B cell (primary cell): ENCODE data around the gene FRMPD3.

Experiments
- CTCF ChIP-seq: fragments of 200-600 bp; IDR thresholded peaks from one replicate; pipeline ENCODE4 v1.8.0; 2022; ENCODE audit warnings: antibody characterized with exemption, mild to moderate bottlenecking
- EZH2 ChIP-seq: IDR thresholded peaks from 2 replicates; pipeline ENCODE4 v1.6.1; 2012; ENCODE audit warnings: borderline replicate concordance, low read depth, mild to moderate bottlenecking, moderate library complexity, low read length; ENCODE audit not compliant: insufficient read depth, poor library complexity, severe bottlenecking

DNA sequence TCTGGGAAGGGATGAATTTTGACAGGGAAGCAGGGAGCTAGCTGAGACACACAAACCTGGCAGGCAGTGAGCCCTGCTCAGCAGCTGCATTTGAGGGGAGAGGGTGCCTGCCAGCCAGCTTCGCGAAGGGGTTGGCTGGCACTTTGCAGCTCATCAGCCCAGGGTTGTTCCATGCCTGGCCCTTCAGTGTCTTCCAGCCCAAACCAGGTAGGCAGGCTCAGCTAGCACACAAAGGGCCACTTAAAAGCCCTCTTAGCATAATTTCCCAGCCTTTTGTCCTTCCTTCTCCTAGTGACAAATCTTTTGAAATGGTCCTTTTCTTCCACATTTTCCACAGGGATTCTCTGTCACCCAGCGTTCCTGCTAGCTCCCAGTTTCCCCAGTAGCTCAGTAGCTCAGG lies 4.3 kb upstream of the FRMPD3 start:
- TF ChIP-seq CTCF (no peak), EZH2 (no peak)
